ES-I3 (cell line): Measurements from ENCODE around the gene DCTN4.

Experiments
- H3K36me3 ChIP-seq: 2 replicates; pipeline ENCODE4 v1.6.1; 2013; ENCODE audit warnings: mild to moderate bottlenecking, low read length, control low read depth, moderate library complexity; ENCODE audit not compliant: insufficient read depth
- H3K4me1 ChIP-seq: 2 replicates; pipeline ENCODE4 v1.6.1; 2013; ENCODE audit warnings: mild to moderate bottlenecking, control low read depth, low read length; ENCODE audit not compliant: insufficient read depth
- H3K9ac ChIP-seq: 2 replicates; pipeline ENCODE4 v1.6.1; 2013; ENCODE audit warnings: low read depth, mild to moderate bottlenecking, low read length, moderate library complexity
- H3K9me3 ChIP-seq: 2 replicates; pipeline ENCODE4 v1.6.1; 2013; ENCODE audit warnings: mild to moderate bottlenecking, low read length, moderate library complexity; ENCODE audit not compliant: control insufficient read depth, insufficient read depth

DCTN4 gene

DNA sequence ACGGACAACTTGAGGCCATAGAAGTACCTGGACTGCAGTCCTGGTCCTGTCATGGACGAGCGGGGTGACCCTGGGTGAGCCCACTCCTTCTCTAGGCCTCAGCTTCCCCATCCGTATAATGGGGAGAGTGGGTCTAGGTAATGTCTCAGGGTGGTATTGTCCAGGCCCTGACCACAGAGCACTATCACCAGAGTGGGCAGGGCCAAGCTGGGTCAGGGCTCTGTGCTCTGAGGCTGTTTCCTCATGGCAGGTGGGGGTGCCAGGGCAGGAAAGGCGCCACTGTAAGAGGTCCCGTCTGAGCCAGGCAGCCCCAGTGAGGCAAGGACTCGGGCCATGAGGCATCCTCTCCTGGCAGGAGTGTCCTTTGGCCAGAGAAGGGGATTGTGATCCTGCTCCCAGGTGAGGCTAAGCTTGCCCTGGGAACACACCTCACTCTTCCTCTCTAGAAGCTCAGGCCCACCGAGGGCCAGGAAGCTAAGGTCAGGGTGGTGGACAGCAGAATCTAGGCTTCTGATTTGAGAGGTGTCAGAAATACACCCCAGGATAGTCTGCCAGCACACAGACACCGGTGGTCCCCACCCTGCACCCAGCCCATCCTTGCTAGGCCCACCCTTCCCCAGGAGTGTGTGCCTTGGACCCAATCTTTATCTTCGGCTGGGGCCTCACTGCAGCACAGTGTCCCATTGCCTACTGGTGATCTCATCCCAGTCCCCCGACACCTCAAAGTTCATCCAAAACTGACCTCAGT lies 99.3 kb downstream of the DCTN4 start:
- Histone ChIP-seq H3K36me3 (no peaks in the 10 kb centered on the region), H3K9ac (no peak overlapping the region)

DNA sequence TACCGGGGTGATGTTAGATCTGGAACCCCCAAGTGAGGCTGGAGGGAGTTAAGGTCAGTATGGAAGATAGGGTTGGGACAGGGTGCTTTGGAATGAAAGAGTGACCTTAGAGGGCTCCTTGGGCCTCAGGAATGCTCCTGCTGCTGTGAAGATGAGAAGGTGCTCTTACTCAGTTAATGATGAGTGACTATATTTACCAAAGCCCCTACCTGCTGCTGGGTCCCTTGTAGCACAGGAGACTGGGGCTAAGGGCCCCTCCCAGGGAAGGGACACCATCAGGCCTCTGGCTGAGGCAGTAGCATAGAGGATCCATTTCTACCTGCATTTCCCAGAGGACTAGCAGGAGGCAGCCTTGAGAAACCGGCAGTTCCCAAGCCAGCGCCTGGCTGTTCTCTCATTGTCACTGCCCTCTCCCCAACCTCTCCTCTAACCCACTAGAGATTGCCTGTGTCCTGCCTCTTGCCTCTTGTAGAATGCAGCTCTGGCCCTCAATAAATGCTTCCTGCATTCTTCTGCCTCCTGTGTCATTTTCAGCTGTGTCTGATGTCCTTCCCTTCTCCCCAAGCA lies 100.0 kb downstream of the DCTN4 start:
- no peak overlapping the region for H3K9ac ChIP-seq
- no peaks in the 10 kb centered on the region for H3K9me3 ChIP-seq
- peaks cover 12% of the 10 kb centered on the region for H3K4me1 ChIP-seq
- H3K36me3 ChIP-seq: no peaks in the 10 kb centered on the region

More for the DNA sequence above, 99.3 kb downstream of the DCTN4 start:
- peaks cover 12% of the 10 kb centered on the region for H3K4me1 ChIP-seq
- no peaks in the 10 kb centered on the region for H3K9me3 ChIP-seq
